Glutamatergic neuron (in vitro differentiated cells): Measurements from ENCODE around the gene SIM2. TPM values are rescaled to one million over a fixed set of nuclear protein-coding genes. Genes with fewer than 3 reads are reported as not detected.

Source experiments
- DNase-seq: peaks from one replicate; pipeline ENCODE4 v3.0.0; 2022
- H3K27ac Mint-ChIP-seq: one replicate; pipeline ENCODE4 v1.8.0; 2020; ENCODE audit warnings: mild to moderate bottlenecking, mixed read lengths, inconsistent platforms; ENCODE audit not compliant: unreplicated experiment
- H3K27me3 Mint-ChIP-seq: one replicate; pipeline ENCODE4 v1.8.0; 2020; ENCODE audit warnings: mild to moderate bottlenecking, moderate library complexity, mixed read lengths, inconsistent platforms; ENCODE audit not compliant: unreplicated experiment
- H3K36me3 Mint-ChIP-seq: one replicate; pipeline ENCODE4 v1.8.0; 2020; ENCODE audit warnings: mild to moderate bottlenecking, mixed read lengths, inconsistent platforms; ENCODE audit not compliant: unreplicated experiment
- H3K4me1 Mint-ChIP-seq: one replicate; pipeline ENCODE4 v1.8.0; 2020; ENCODE audit warnings: mild to moderate bottlenecking, low read depth, mixed read lengths, inconsistent platforms; ENCODE audit not compliant: unreplicated experiment
- H3K4me3 Mint-ChIP-seq: one replicate; pipeline ENCODE4 v1.8.0; 2020; ENCODE audit warnings: mild to moderate bottlenecking, mixed read lengths, inconsistent platforms; ENCODE audit not compliant: unreplicated experiment
- H3K9me3 Mint-ChIP-seq: one replicate; pipeline ENCODE4 v1.8.0; 2020; ENCODE audit warnings: mild to moderate bottlenecking, moderate library complexity, mixed read lengths, inconsistent platforms; ENCODE audit not compliant: unreplicated experiment
- total RNA-seq: library from RNA; stranded (reverse); fragmentation: NEBNext Ultra II Directional; extraction: Animal tissue kit (Norgen Biotek cat#: 25700); gene quantifications from one replicate; pipeline ENCODE4 v1.2.1, GENCODE V29; 2021; ENCODE audit not compliant: unreplicated experiment
- TF ChIP-seq, protein P1 (sequence below): fragments of 200-600 bp; sonication (generic); IDR thresholded peaks from one replicate; pipeline ENCODE4 v1.5.0; 2021; ENCODE audit not compliant: partially characterized antibody, unreplicated experiment

Gene SIM2
- total RNA-seq, 1 donor from 2014 or later: 4.8 TPM

DNA sequence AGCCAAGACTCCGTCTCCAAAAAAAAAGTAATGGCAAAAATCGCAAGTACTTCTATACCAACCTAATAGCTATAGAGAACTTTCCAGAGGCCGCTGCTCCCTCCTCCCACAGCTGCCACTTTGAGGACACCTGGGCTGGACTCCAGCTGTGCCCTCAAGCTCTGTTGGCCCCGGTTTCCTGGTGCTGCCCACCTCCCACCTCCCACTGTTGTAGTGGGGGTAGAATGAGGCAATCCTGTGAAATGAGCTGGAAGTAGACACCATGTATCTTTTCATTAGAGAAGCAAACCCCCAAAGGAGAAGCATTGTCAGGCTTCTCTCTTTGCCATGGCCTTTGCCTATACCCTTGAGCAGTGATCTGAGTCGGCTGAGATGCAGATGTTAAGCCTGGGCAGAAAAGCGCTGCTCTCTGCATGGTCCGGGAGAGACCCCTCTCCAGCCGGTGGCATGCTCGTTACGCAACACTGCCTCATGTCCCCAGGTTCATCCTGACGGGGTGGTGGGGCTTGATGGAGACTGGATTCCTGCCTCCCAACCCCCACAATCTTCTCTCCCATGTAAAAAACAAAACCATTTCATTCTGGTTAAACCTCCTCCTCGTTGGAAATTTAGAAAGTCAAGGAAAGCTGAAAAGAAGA lies 39.7 kb downstream of the SIM2 start:
- H3K36me3 Mint-ChIP-seq: peaks cover 4% of the 10 kb centered on the region
- TF ChIP-seq, protein P1, sequence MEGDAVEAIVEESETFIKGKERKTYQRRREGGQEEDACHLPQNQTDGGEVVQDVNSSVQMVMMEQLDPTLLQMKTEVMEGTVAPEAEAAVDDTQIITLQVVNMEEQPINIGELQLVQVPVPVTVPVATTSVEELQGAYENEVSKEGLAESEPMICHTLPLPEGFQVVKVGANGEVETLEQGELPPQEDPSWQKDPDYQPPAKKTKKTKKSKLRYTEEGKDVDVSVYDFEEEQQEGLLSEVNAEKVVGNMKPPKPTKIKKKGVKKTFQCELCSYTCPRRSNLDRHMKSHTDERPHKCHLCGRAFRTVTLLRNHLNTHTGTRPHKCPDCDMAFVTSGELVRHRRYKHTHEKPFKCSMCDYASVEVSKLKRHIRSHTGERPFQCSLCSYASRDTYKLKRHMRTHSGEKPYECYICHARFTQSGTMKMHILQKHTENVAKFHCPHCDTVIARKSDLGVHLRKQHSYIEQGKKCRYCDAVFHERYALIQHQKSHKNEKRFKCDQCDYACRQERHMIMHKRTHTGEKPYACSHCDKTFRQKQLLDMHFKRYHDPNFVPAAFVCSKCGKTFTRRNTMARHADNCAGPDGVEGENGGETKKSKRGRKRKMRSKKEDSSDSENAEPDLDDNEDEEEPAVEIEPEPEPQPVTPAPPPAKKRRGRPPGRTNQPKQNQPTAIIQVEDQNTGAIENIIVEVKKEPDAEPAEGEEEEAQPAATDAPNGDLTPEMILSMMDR: no peak
- H3K27me3 Mint-ChIP-seq: peaks cover 4% of the 10 kb centered on the region
- peaks cover 5% of the 10 kb centered on the region for H3K4me1 Mint-ChIP-seq
- no peak for DNase-seq
- peaks cover 4% of the 10 kb centered on the region for H3K9me3 Mint-ChIP-seq
- no peak overlapping the region for H3K27ac Mint-ChIP-seq
- no peak overlapping the region for H3K4me3 Mint-ChIP-seq

GRCh38 chr21:36741506-36741905 lies 42.6 kb downstream of the SIM2 start:
- Mint-ChIP-seq H3K4me1 (no peaks in the 10 kb centered on the region), H3K9me3 (peaks cover 4% of the 10 kb centered on the region), H3K36me3 (no peaks in the 10 kb centered on the region), H3K4me3 (no peak overlapping the region), H3K27me3 (peaks cover 8% of the 10 kb centered on the region), H3K27ac (no peak overlapping the region)
- TF ChIP-seq, protein P1: no peak
- no peak for DNase-seq

DNA sequence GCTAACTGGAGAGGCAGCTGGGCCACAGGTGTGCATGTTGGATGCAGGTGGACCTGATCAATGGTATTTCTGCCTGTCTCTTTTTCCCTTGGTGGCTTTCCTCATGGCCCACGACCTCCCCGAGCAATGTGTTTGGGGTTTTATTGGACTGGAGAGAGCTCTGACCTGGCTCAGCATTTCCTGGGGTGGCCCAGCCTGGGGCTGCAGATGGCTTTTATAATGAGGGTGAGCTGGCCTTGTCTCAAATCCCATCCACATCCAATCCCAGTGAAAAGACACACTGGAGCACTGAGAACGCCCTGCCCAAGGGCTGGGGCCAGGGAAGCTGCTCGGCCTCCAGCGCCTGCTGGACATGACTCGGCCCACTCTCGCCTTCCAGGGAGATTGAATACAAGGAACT lies 44.1 kb downstream of the SIM2 start:
- no peaks in the 10 kb centered on the region for H3K36me3 Mint-ChIP-seq
- H3K4me1 Mint-ChIP-seq: peaks cover 4% of the 10 kb centered on the region
- TF ChIP-seq, protein P1: no peak
- H3K27ac Mint-ChIP-seq: no peak overlapping the region
- peaks cover 10% of the 10 kb centered on the region for H3K27me3 Mint-ChIP-seq
- H3K4me3 Mint-ChIP-seq: no peak overlapping the region
- DNase-seq: no peak
- peaks cover 7% of the 10 kb centered on the region for H3K9me3 Mint-ChIP-seq

DNA sequence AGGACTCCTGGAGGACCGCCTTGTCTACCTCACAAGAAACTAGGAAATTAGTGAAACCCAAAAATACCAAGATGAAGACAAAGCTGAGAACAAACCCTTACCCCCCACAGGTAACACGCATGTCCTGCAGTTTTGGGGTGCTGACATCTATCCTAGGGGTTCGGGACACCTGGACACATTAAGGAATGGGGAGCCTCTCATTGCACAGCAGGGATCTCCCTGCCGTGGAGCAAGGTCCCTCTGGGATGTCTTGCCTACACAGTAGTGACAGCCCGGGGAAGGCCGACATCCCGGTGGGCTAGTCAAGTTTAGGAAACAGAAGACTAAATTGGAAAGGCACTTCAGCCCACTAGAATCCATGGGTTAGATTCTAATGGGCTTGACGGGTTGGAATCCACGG lies 44.5 kb downstream of the SIM2 start:
- no peaks in the 10 kb centered on the region for H3K36me3 Mint-ChIP-seq
- H3K9me3 Mint-ChIP-seq: peaks cover 9% of the 10 kb centered on the region
- H3K27ac Mint-ChIP-seq: no peak overlapping the region
- H3K4me1 Mint-ChIP-seq: peaks cover 4% of the 10 kb centered on the region
- DNase-seq: no peak
- H3K27me3 Mint-ChIP-seq: peaks cover 10% of the 10 kb centered on the region
- TF ChIP-seq, protein P1: no peak
- H3K4me3 Mint-ChIP-seq: no peak overlapping the region

GRCh38 chr21:36744190-36744559 lies 45.3 kb downstream of the SIM2 start:
- Mint-ChIP-seq H3K27me3 (peaks cover 9% of the 10 kb centered on the region), H3K9me3 (peaks cover 11% of the 10 kb centered on the region), H3K4me3 (no peak overlapping the region), H3K27ac (no peak overlapping the region), H3K4me1 (peaks cover 4% of the 10 kb centered on the region), H3K36me3 (no peaks in the 10 kb centered on the region)
- TF ChIP-seq, protein P1: no peak
- no peak for DNase-seq
